Inflammatory macrophage treated with lipopolysaccharide for 1 hour (primary cell): ENCODE data around the gene ARHGAP32.

ENCODE experiments used
- DNase-seq, 2 donors: peaks; one replicate each; pipeline ENCODE4 v3.0.0-alpha.2; 2020 to 2022

Gene ARHGAP32

DNA sequence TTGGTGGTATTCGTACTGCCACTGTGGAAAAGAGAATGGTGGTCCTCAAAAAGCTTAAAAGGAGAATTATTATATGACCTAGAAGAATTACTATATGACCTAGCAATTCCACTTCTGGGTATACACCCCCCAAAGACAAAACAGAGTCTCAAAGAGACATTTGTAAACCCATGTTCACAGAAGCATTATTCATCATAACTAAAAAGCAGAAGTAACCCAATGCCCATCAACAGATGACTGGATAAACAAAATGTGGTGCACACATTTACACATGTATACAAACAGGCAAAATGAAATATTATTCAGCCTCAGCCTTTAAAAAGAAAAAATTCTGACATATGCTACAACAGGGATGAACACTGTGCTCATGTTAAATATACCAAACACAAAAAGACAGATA lies 89.4 kb downstream of the ARHGAP32 start:
- no peak for DNase-seq

- no peak for DNase-seq
Observed at GRCh38 chr11:129102225-129102624, 89.9 kb downstream of the ARHGAP32 start.

- DNase-seq, result no peak
Observed at GRCh38 chr11:129093283-129093682, 98.8 kb downstream of the ARHGAP32 start.

GRCh38 chr11:129090056-129090455 lies 102.1 kb downstream of the ARHGAP32 start:
- DNase-seq, result no peak

- no peak for DNase-seq
Observed at GRCh38 chr11:129089279-129089678, 102.8 kb downstream of the ARHGAP32 start.

DNA sequence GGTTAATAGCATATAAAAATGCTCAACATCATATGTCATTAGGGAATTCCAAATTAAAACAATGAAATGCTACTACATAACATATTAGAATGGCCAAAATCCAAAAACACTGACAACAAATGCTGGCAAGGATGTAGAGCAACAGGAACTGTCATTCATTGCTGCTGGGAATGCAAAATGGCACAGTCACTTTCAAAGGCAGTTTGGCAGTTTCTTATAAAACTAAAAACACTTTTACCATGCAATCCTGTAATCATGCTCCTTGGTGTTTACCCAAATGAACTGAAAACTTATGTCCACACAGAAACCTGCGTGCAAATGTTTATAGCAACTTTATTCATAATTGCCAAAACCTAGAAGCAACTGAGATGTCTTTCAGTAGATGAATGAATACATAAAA lies 105.1 kb downstream of the ARHGAP32 start:
- DNase-seq, result no peak

- no peak for DNase-seq
Observed at GRCh38 chr11:129077191-129077590, 114.9 kb downstream of the ARHGAP32 start.

DNA sequence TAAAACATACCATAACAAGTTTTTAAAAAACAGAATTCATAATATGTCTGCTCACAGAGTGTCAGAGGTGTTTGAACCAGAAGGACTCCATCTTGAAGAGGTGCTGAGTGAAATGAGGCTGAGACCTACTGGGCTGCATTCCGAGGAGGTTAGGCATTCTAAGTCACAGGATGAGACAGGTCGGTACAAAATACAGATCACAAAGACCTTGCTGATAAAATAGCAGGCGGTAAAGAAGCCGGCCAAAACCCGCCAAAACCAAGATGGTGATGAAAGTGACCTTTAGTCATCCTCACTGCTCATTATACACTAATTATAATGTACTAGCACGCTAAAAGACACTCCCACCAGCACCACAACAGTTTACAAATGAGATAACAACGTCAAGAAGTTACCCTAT lies 116.4 kb downstream of the ARHGAP32 start:
- no peak for DNase-seq

DNA sequence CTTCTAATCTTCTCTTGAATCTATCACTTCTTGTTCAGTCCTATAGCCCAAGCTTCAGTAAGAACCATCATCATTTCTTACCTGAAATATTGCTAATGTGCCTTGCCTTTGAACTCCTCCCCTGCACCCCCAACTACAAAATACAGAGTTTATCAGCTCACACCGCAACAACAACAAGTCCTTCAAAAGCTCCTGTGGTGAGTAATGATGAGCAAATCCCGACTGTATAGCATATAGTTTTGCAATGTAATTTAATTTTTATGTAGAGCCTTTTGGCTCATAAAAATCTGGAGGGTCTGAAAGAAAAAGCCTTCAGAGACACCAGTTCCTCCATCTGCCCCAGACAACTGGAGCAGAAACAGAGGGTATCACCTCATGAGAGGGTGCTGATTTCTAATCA lies 124.7 kb downstream of the ARHGAP32 start:
- no peak for DNase-seq

- no peak for DNase-seq
Observed at GRCh38 chr11:129066229-129066628, 125.9 kb downstream of the ARHGAP32 start.

DNA sequence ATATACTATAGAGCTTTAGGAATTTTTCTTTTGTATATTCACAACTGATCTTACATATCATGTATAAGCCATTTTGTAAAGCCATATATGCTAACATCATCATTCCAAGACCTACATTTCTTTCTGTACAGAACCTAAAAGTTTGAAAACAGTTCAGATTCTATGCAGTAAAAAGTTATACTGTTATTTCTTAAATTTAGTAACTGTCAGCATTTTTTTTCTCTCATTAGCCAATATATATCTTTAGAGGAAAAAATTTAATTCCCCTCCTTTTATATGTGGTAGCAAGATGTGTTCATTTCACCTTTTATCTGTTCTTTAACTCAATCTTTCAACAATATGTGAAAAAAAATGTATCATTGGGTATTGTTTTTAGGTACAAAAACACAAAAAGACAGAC lies 129.0 kb downstream of the ARHGAP32 start:
- no peak for DNase-seq

GRCh38 chr11:129061492-129062230 lies 130.5 kb downstream of the ARHGAP32 start:
- DNase-seq, result no peak

DNA sequence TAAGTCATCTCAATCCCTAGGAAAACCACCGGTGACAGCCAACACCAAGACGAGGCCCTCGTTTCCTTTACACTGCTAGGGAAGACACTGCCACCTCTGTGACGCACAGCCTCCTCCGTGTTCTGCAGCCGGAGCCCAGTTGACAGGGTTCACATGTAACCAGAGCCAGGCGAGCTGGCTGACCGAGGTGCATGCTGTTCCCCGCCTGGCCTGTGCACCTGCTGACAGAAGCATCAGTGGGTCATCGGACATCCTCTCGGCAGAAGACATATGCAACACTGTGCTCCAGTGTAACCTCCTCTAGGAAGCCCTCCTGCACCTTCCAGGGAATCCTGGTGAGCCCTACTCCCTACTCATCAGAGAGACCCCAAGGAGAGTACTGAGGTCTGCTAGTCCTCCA lies 135.2 kb downstream of the ARHGAP32 start:
- DNase-seq, result no peak

- no peak for DNase-seq
Observed at GRCh38 chr11:129055196-129055595, 136.9 kb downstream of the ARHGAP32 start.

- DNase-seq, result no peak
Observed at GRCh38 chr11:129048911-129049310, 143.2 kb downstream of the ARHGAP32 start.

- no peak for DNase-seq
Observed at GRCh38 chr11:129045150-129045549, 147.0 kb downstream of the ARHGAP32 start.

DNA sequence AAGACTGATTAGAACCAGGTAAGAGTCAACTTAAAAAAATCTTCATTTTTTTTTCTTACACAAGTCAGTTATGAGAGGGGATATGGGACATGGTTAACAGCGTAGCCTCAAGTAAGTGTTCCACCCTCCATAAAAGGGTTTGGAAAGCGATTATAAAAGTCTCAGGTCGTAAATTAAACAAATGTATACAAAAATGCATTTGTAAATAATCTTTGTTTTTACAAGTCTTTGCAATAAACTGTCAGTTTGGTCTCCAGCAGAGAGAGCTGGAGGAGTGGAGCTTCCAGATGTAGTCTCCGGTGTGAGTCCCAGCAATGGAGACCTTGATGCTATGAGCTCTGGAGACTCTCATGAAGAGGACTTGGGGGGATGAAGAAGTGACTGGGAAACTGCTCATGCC lies 149.6 kb downstream of the ARHGAP32 start:
- DNase-seq, result no peak

DNA sequence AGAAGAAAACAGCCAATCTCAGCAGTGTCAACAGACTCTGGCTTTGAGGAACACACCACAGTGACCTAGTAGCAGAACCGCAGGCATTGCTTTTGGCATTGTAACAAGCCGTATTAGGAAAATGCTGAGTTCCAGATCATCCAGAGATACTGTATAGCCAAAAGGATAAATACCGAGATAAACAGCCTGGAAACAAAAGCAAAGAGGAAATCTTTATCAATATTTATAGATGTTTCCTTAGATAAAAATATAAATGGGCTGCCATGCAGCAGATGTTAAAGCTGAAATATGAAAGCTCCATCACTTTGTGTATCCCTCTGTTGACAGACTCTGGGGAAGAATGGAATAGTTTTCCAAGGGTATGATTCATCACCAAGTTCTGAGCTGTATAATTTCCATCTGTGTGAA lies 150.5 kb downstream of the ARHGAP32 start:
- no peak for DNase-seq

- DNase-seq, result no peak
Observed at GRCh38 chr11:129040934-129041333, 151.2 kb downstream of the ARHGAP32 start.

DNA sequence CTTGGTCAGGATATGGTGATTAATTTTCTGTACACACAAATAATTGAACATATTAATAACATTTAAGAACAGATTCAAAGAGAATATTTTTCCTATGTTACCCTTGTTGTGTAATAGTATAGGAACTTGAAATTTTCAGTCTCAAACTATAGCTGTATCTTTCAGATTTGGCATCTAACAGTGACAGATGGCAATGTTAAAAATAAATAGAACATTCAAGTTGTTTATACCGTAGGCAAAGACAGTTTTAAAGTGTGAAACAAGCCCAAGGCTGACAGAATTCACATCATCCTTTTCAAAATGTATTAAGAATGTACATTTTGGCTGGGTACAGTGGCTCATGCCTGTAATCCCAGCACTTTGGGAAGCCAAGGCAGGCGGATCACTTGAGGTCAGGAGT lies 156.9 kb downstream of the ARHGAP32 start:
- DNase-seq, result no peak

GRCh38 chr11:129034001-129034400 lies 158.1 kb downstream of the ARHGAP32 start:
- DNase-seq, result no peak

DNA sequence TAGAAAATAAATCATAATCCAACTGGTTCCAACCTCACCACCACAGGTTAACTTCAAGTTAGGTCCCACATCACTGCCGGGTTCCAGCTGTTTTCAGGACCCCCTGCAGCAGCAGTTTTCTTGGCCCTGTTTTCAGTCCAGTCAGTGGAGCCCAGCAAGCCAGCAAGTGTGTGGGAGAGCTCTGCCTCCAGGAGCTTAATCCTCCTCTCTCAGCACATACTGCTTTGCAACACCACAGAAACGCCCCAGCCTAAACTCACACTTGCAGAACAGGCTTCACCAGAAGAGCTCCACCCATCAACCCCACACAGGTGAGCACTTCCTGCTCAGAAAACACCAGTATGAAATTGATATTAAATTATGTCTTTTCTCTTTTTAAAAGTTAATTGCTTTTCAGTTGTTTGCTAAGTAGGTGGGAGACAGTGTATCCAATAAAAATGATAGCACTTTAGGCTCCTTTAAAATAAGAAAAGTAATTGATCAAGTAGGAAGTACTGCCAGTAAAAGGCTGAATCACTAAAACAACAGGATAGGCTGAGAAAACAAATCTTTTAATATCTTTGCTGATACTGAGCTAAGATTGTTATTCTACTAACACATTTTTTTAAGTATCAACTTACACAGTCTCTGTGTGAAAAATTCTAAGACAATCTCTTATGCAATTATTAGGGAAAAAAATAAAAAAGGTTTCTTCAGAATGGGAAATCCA lies 168.0 kb downstream of the ARHGAP32 start:
- peak; percentile 5 to 21 for DNase-seq

GRCh38 chr11:129021295-129021694 lies 170.8 kb downstream of the ARHGAP32 start:
- DNase-seq, result no peak

GRCh38 chr11:129018991-129019390 lies 173.1 kb downstream of the ARHGAP32 start:
- no peak for DNase-seq

DNA sequence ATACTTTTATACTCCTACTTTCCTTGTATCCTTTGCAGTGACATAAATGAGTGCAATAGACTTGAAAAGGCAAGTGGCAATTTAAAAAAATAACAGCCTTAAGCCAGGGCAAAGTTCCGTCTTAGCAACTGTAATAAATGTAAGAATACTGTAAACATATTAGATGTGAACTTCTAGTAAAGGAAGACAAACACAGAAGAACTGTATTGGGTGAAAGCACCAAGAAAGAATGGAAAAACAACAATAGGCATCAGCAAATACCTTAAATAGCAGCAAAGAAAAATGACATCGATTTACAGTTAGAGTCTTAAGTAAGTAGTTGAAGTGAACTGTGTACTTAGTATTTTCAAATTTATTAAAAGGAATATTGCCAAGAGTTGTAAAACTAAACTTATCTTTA lies 174.0 kb downstream of the ARHGAP32 start:
- no peak for DNase-seq
